ENCODE results near the gene OOSP3.
"Not testable (repeated sequence)": the region's sequence is repeated elsewhere in the genome, so short reads cannot be mapped to it uniquely, and the experiment has no call there.

Gene OOSP3

GRCh38 chr11:59878575-59878974, at the start of gene OOSP3:
Gene OOSP3, plus strand, starts transcription at chr11:59878782. Its CDS starts 27 bp downstream, at chr11:59878809.
- DNase-seq: no peak

GRCh38 chr11:59829358-59829757, 49.2 kb upstream of the OOSP3 start:
- no peak for DNase-seq

GRCh38 chr11:59833602-59834001, 45.0 kb upstream of the OOSP3 start:
- no peak for DNase-seq

GRCh38 chr11:59839615-59840014, 39.0 kb upstream of the OOSP3 start:
- no peak for DNase-seq

- no peak for DNase-seq
Observed at GRCh38 chr11:59841514-59841913, 37.1 kb upstream of the OOSP3 start.

- DNase-seq: no peak
Observed at GRCh38 chr11:59842316-59842715, 36.3 kb upstream of the OOSP3 start.

GRCh38 chr11:59845399-59845798, 33.2 kb upstream of the OOSP3 start, which contains the start of gene CBLIF:
Gene CBLIF, minus strand, starts transcription at chr11:59845499. Its CDS starts 46 bp downstream, at chr11:59845453.
- DNase-seq: no peak

GRCh38 chr11:59846556-59846955, 32.0 kb upstream of the OOSP3 start:
- DNase-seq: no peak

- no peak for DNase-seq
Observed at GRCh38 chr11:59847626-59848025, 31.0 kb upstream of the OOSP3 start.

- DNase-seq: not testable (repeated sequence)
Observed at GRCh38 chr11:59848439-59848838, 30.1 kb upstream of the OOSP3 start.

- DNase-seq: no peak
Observed at GRCh38 chr11:59849129-59849528, 29.5 kb upstream of the OOSP3 start.

GRCh38 chr11:59849551-59849950, 29.0 kb upstream of the OOSP3 start:
- not testable (repeated sequence) for DNase-seq

GRCh38 chr11:59851416-59851815, 27.2 kb upstream of the OOSP3 start:
- DNase-seq: not testable (repeated sequence)

- DNase-seq: no peak
Observed at GRCh38 chr11:59854871-59855270, 23.7 kb upstream of the OOSP3 start.

GRCh38 chr11:59857439-59858434, 20.8 kb upstream of the OOSP3 start:
- no peak for DNase-seq

- no peak for DNase-seq
Observed at GRCh38 chr11:59859673-59860072, 18.9 kb upstream of the OOSP3 start.

GRCh38 chr11:59862252-59862651, 16.3 kb upstream of the OOSP3 start:
- DNase-seq: no peak

- no peak for DNase-seq
Observed at GRCh38 chr11:59865031-59865430, 13.6 kb upstream of the OOSP3 start.

- no peak for DNase-seq
Observed at GRCh38 chr11:59866397-59866796, 12.2 kb upstream of the OOSP3 start, which contains the start of gene TCN1. Gene TCN1, minus strand, starts transcription at chr11:59866487. Its CDS starts 17 bp downstream, at chr11:59866470.

GRCh38 chr11:59866836-59867235, 11.7 kb upstream of the OOSP3 start:
- DNase-seq: no peak

- DNase-seq: no peak
Observed at GRCh38 chr11:59867946-59868345, 10.6 kb upstream of the OOSP3 start.

GRCh38 chr11:59872076-59872475, 6.5 kb upstream of the OOSP3 start:
- no peak for DNase-seq

GRCh38 chr11:59875856-59876519, 2.6 kb upstream of the OOSP3 start:
- DNase-seq: no peak

GRCh38 chr11:59877325-59877724, 1.3 kb upstream of the OOSP3 start:
- DNase-seq: no peak

Data from NCI-H2029 treated with DMSO at 0.1 percent for 48 hours (cell line).